Measurements from ENCODE around the gene RELA. TPM values are rescaled to one million over a fixed set of nuclear protein-coding genes. Genes with fewer than 3 reads are reported as not detected.
A peak's percentile ranks its signal among the peaks of the same experiment; 100 is the strongest.

RELA gene
- total and polyA plus RNA-seq, 2 donors (not counting 3 experiments of a cell fraction or from before 2014, with no cell fraction given), result 78.7 to 105 TPM

GRCh38 chr11:65711785-65712632 is 49.3 kb upstream of the RELA start, which contains the start of gene KAT5:
Gene KAT5 (plus strand): TSS chr11:65712252. CDS start chr11:65712268, 16 bp downstream.
- ChIA-PET POLR2A (interaction anchor here (0.5 to 1.7 kb wide), 12 partner anchors 8 to 1284 kb away, joined by 3 to 9 read pairs (median 4); partner anchors contain the start of genes MUS81, RNASEH2C and SIPA1), CTCF (interaction anchor here (0.9 to 3.4 kb wide), 20 partner anchors 8 to 277 kb away, joined by 3 to 30 read pairs (median 5); partner anchors contain the start of genes AP5B1, FIBP, RELA and RNASEH2C)
- H3K4me1 ChIP-seq (ENCODE audit: control insufficient read depth, extremely low read depth, insufficient read depth, low read length), result peaks cover 6% of the 10 kb centered on the region
- no peak for TF ChIP-seq EZH2 (IDR thresholded peaks at IDR 0.05; ENCODE audit: borderline replicate concordance, low read depth, low read length, severe bottlenecking)
- peak; percentile 93 to 97 for TF ChIP-seq CTCF (IDR thresholded peaks at IDR 0.05; ENCODE audit: extremely low read depth in 1 of 2, insufficient read depth in 1 of 2, low read depth in 1 of 2, low read length in 2 of 2)
- TF ChIP-seq MYC (IDR thresholded peaks at IDR 0.05; ENCODE audit: low read depth, low read length), result peak; percentile 83
- TF ChIP-seq POLR2AphosphoS5 (IDR thresholded peaks at IDR 0.05; ENCODE audit: insufficient read depth, low read depth, low read length), result peak; percentile 54
- TF ChIP-seq, protein P1, sequence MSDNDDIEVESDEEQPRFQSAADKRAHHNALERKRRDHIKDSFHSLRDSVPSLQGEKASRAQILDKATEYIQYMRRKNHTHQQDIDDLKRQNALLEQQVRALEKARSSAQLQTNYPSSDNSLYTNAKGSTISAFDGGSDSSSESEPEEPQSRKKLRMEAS (IDR thresholded peaks at IDR 0.05; ENCODE audit: insufficient read depth, insufficient read length), result peak; percentile 100
- peaks cover 8 to 19% of the 10 kb centered on the region in 2 experiments for H3K36me3 ChIP-seq (ENCODE audit: control insufficient read depth in 2 of 2, extremely low read depth in 1 of 2, insufficient read depth in 2 of 2, low read length in 2 of 2)
- peak within 1 kb of the TSS; percentile 19 to 66 (median 49) for H3K4me3 ChIP-seq (replicated peaks in 1 of 3; ENCODE audit: insufficient read depth in 1 of 3, low read depth in 1 of 3, low read length in 3 of 3)
- no peaks in the 10 kb centered on the region for H3K79me2 ChIP-seq (ENCODE audit: control insufficient read depth, insufficient read depth, low read length)
- intact Hi-C loops (cut with micrococcal nuclease) (loop anchor here (1.0 kb wide), 6 partner anchors 8 to 277 kb away; partner anchors contain the start of genes FIBP and RNASEH2C), dilution Hi-C loops (cut with MboI; ENCODE audit: extremely low pct_ligation_motif_present, low sequenced_read_pairs) (no loop called here)
- H4K20me1 ChIP-seq (replicated peaks; ENCODE audit: control insufficient read depth, extremely low read depth, insufficient read depth, low read length), result no peaks in the 10 kb centered on the region
- no TSS peak for BruUV-seq (replicated peaks)
- H3K9me1 ChIP-seq (replicated peaks; ENCODE audit: control insufficient read depth, extremely low read depth, insufficient read depth, low read length), result no peaks in the 10 kb centered on the region
- H3K4me2 ChIP-seq (ENCODE audit: insufficient read depth, low read length), result peak within 1 kb of the TSS; percentile 51
- H3K9me3 ChIP-seq (replicated peaks; ENCODE audit: control insufficient read depth, insufficient read depth, low read length), result no peaks in the 10 kb centered on the region
- H2AFZ ChIP-seq (ENCODE audit: low read depth, low read length), result peak within 1 kb of the TSS; percentile 72
- no peaks in the 10 kb centered on the region for H3K27me3 ChIP-seq (ENCODE audit: control insufficient read depth in 2 of 2, insufficient read depth in 2 of 2, low read length in 2 of 2)
- peak within 1 kb of the TSS; percentile 89 for H3K27ac ChIP-seq (ENCODE audit: insufficient read depth, low read depth, low read length)
- FAIRE-seq (peak; percentile 98), DNase-seq (ENCODE audit: low read depth, low spot score) (peak; percentile 98)
- peak within 1 kb of the TSS; percentile 87 for H3K9ac ChIP-seq (replicated peaks; ENCODE audit: extremely low read depth, insufficient read depth, low read length)

Data from endothelial cell of umbilical vein (primary cell).